ENCODE results near the gene F7.

DNA sequence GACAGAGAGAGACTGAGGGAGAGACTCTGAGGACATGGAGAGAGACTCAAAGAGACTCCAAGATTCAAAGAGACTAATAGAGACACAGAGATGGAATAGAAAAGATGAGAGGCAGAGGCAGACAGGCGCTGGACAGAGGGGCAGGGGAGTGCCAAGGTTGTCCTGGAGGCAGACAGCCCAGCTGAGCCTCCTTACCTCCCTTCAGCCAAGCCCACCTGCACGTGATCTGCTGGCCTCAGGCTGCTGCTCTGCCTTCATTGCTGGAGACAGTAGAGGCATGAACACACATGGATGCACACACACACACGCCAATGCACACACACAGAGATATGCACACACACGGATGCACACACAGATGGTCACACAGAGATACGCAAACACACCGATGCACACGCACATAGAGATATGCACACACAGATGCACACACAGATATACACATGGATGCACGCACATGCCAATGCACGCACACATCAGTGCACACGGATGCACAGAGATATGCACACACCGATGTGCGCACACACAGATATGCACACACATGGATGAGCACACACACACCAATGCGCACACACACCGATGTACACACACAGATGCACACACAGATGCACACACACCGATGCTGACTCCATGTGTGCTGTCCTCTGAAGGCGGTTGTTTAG, 13.7 kb downstream of the F7 start:
- TF ChIP-seq, protein P1, sequence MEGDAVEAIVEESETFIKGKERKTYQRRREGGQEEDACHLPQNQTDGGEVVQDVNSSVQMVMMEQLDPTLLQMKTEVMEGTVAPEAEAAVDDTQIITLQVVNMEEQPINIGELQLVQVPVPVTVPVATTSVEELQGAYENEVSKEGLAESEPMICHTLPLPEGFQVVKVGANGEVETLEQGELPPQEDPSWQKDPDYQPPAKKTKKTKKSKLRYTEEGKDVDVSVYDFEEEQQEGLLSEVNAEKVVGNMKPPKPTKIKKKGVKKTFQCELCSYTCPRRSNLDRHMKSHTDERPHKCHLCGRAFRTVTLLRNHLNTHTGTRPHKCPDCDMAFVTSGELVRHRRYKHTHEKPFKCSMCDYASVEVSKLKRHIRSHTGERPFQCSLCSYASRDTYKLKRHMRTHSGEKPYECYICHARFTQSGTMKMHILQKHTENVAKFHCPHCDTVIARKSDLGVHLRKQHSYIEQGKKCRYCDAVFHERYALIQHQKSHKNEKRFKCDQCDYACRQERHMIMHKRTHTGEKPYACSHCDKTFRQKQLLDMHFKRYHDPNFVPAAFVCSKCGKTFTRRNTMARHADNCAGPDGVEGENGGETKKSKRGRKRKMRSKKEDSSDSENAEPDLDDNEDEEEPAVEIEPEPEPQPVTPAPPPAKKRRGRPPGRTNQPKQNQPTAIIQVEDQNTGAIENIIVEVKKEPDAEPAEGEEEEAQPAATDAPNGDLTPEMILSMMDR (IDR thresholded peaks at IDR 0.05), result no peak
- no peak for TF ChIP-seq POLR2A (IDR thresholded peaks at IDR 0.05)
